GM03348 (cell line): ENCODE data around the gene CFAP91.
"Not testable (repeated sequence)": the region's sequence is repeated elsewhere in the genome, so short reads cannot be mapped to it uniquely, and the experiment has no call there.

Source experiments
- DNase-seq: peaks from one replicate; pipeline ENCODE4 v3.0.0; 2012; ENCODE audit warnings: low spot score

The CFAP91 gene

GRCh38 chr3:119677641-119677934 is 25.2 kb upstream of the CFAP91 start:
- DNase-seq = no peak

DNA sequence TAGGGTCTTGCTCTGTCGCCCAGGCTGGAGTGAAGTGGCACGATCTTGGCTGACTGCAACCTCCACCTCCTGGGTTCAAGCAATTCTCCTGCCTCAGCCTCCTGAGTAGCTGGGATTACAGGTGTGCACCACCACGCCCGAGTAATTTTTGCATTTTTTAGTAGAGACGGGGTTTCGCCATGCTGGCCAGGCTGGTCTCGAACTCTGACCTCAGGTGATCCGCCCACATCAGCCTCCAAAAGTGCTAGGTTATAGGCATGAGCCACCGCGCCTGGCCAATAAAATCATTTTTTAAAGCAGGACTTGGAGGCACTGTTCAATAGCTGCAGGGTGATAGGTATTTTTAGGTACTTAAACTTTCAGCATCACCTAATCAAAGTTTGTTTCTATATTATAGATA is 24.6 kb upstream of the CFAP91 start:
- DNase-seq = not testable (repeated sequence)

- DNase-seq = no peak
Observed at GRCh38 chr3:119679874-119680273, 22.9 kb upstream of the CFAP91 start.

DNA sequence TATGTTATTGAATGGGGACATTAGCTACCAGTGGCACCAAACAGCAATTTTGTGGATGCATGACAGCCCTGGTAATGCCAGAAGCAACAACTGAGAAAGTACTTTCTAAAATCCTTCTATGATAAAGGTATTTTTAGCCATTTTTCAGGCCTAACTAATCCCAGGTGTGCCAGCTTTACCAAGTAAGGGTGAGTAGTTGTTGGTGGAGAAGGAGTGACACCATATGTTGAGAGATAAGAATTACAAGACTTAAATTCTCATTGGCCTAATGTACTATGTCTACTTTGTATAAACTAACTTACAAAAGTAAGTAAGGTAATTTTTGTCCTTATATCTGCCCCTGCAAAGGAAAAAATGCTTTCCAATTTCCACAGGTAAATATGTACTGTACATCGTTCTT is 21.5 kb upstream of the CFAP91 start:
- DNase-seq = peak; percentile 61

- DNase-seq = no peak
Observed at GRCh38 chr3:119683421-119683820, 19.4 kb upstream of the CFAP91 start.

GRCh38 chr3:119690043-119690656 is 12.7 kb upstream of the CFAP91 start:
- DNase-seq = peak; percentile 56

GRCh38 chr3:119695480-119695879 is 7.3 kb upstream of the CFAP91 start:
- DNase-seq = peak; percentile 10

GRCh38 chr3:119697394-119697793 is 5.4 kb upstream of the CFAP91 start:
- DNase-seq = no peak

GRCh38 chr3:119700269-119700919 is 2.4 kb upstream of the CFAP91 start:
- no peak for DNase-seq

GRCh38 chr3:119700920-119701734 is 1.7 kb upstream of the CFAP91 start:
- no peak for DNase-seq

- DNase-seq = no peak
Observed at GRCh38 chr3:119703820-119704531, 1.2 kb downstream of the CFAP91 start.

DNA sequence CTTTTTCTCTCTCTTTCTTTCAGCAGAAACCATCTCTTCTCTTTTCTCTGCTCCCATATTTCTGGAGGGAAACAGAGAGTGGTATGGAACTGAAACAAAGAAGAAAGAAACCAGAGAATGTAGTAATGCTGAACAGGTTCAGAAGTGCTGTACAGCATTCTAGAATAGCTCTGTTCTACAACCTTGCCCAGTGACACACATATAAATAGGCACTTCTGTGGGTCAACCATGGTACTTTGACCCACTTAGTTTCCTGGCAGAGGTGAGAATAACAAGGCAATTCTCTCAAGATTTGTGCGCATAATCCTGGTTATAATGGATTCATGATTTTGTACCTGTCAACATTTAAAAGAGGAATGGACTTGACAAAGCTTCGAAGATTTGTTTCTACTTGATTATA is 12.3 kb downstream of the CFAP91 start:
- DNase-seq = no peak

- DNase-seq = no peak
Observed at GRCh38 chr3:119716998-119717397, 14.2 kb downstream of the CFAP91 start.

- DNase-seq = no peak
Observed at GRCh38 chr3:119717520-119717919, 14.7 kb downstream of the CFAP91 start.

- no peak for DNase-seq
Observed at GRCh38 chr3:119723022-119723421, 20.2 kb downstream of the CFAP91 start.

DNA sequence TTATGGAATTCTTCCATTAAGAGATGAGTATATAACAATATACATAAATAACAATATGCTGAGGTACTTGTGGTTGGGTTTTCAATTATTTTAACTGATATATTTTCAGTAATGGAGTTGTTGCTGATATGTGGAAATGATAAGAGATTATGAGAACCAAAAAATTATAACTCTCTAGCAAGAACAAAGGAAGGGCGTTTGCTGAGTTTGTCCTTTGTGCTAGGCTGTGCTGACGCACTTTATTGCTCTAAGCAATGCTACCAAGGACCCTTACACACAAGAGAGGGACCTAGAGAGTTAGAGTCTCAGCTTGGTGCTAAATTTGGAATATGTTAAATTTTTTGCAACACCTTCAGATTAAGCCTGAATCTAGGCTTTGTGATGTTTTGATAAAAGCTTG is 24.1 kb downstream of the CFAP91 start:
- no peak for DNase-seq

DNA sequence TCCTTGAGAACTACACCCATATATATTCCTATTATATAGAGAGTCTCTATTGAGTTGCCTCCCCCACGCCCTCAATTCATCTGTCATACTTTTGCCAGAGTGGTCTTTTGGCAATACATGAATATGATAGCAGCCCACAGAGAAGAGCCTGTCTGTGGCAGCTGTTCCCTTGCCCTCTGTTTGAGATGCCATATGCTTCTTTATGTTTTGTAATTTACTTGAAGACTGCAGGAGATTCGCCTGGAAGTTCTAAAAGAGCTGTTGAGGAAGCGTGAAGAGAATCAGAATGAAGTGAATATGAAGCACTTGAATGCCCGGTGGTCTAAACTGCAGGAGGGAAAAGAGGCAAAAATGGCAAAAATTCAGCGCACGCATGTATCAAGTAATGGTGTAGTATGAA is 27.2 kb downstream of the CFAP91 start:
- no peak for DNase-seq

- peak; percentile 47 for DNase-seq
Observed at GRCh38 chr3:119731560-119732343, 28.9 kb downstream of the CFAP91 start.

- no peak for DNase-seq
Observed at GRCh38 chr3:119733812-119734211, 31.0 kb downstream of the CFAP91 start.

DNA sequence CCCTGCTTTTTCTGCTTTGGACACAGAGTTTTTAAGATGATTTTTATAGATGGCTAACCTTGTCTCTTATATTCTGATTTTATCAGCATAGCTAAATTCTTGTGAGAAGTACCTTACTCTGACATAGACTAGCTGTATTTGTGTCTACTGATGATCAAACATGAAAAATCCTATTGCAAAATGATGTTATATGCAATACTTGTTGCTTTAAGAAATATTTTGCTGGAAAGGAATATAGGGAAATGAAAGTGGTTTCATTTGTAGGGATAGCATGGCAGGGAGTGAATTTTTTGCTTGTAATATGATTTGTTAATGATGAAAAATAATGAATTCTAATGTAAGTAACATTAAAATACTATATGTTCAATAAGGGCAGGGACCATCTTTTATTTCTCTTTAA is 35.9 kb downstream of the CFAP91 start:
- no peak for DNase-seq

- no peak for DNase-seq
Observed at GRCh38 chr3:119741657-119742590, 39.1 kb downstream of the CFAP91 start.
